Measurements from ENCODE around the gene PLEKHM3.

Gene PLEKHM3

GRCh38 chr2:207932106-207932505 is 93.2 kb downstream of the PLEKHM3 start:
- DNase-seq (ENCODE audit: low read depth, low spot score), result no peak
- no peak for TF ChIP-seq CTCF (IDR thresholded peaks at IDR 0.05; ENCODE audit: low read depth, low read length)
- in situ Hi-C loops (cut with HindIII; ENCODE audit: low sequenced_read_pairs), result no loop called here
- H3K4me3 ChIP-seq (ENCODE audit: low read depth, low read length), result no peak overlapping the region

DNA sequence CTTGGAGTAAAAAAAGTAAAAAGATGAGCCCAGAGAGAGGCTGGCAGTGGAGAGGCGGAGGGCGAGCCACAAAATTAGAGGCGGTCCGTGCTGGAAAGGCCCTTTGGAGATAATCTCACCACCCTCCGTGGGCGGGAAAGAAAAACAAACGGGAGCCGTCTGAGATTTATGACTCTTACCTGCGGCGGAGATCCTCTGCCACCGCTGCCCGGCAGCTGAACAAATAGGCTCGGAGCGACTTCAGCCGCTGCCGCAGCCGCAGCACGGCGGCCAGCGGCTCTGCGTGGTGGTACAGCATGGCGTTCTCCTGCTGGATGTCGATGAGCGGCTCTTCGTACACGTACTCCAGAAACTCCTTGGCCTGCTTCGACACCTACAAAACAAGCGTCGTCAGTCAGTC is 94.6 kb downstream of the PLEKHM3 start:
- no peak for DNase-seq (ENCODE audit: low read depth, low spot score)
- no peak for TF ChIP-seq CTCF (IDR thresholded peaks at IDR 0.05; ENCODE audit: low read depth, low read length)
- H3K4me3 ChIP-seq (ENCODE audit: low read depth, low read length), result no peak overlapping the region
- in situ Hi-C loops (cut with HindIII; ENCODE audit: low sequenced_read_pairs), result no loop called here

- TF ChIP-seq CTCF (IDR thresholded peaks at IDR 0.05; ENCODE audit: low read depth, low read length), result no peak
- in situ Hi-C loops (cut with HindIII; ENCODE audit: low sequenced_read_pairs), result no loop called here
- DNase-seq (ENCODE audit: low read depth, low spot score), result no peak
- H3K4me3 ChIP-seq (ENCODE audit: low read depth, low read length), result no peak overlapping the region
These were observed 95.4 kb downstream of the PLEKHM3 start for GRCh38 chr2:207929923-207930322.

DNA sequence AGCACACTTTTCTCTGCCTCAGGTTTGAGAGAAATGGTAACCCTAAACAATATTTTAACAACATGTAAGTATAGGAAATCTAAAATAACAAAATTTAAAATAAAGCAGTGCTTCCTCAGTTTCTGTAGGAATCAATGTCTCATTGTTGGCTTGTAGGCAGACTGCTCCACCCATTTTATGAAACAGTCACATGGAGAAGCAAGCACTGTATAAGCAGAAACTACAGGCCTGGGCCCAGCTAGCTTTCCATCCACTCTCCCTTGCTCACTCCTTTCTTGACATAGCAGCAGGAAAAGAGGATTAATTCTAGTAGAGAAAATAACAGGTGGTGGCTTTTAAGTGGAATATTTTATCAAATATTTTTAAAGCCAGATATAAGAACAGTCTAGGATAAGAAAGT is 97.2 kb downstream of the PLEKHM3 start:
- H3K4me3 ChIP-seq (ENCODE audit: low read depth, low read length), result no peak overlapping the region
- TF ChIP-seq CTCF (IDR thresholded peaks at IDR 0.05; ENCODE audit: low read depth, low read length), result no peak
- DNase-seq (ENCODE audit: low read depth, low spot score), result no peak
- in situ Hi-C loops (cut with HindIII; ENCODE audit: low sequenced_read_pairs), result no loop called here

DNA sequence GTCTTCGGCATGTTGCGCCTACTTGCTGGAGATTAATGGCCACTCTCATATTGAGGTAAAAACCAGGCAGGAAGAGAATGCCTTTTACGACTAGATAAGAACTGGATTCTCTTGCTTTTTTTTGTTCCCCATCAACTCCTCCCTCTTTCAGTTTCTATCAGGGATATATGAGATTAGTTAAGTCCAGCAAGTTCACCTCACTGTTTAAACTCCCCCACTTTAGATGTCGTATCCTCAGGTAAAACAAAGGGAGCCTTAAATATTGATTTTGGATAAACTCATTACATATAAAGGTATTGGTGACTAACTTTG is 98.4 kb downstream of the PLEKHM3 start:
- H3K4me3 ChIP-seq (ENCODE audit: low read depth, low read length), result no peak overlapping the region
- in situ Hi-C loops (cut with HindIII; ENCODE audit: low sequenced_read_pairs), result no loop called here
- TF ChIP-seq CTCF (IDR thresholded peaks at IDR 0.05; ENCODE audit: low read depth, low read length), result no peak
- no peak for DNase-seq (ENCODE audit: low read depth, low spot score)

DNA sequence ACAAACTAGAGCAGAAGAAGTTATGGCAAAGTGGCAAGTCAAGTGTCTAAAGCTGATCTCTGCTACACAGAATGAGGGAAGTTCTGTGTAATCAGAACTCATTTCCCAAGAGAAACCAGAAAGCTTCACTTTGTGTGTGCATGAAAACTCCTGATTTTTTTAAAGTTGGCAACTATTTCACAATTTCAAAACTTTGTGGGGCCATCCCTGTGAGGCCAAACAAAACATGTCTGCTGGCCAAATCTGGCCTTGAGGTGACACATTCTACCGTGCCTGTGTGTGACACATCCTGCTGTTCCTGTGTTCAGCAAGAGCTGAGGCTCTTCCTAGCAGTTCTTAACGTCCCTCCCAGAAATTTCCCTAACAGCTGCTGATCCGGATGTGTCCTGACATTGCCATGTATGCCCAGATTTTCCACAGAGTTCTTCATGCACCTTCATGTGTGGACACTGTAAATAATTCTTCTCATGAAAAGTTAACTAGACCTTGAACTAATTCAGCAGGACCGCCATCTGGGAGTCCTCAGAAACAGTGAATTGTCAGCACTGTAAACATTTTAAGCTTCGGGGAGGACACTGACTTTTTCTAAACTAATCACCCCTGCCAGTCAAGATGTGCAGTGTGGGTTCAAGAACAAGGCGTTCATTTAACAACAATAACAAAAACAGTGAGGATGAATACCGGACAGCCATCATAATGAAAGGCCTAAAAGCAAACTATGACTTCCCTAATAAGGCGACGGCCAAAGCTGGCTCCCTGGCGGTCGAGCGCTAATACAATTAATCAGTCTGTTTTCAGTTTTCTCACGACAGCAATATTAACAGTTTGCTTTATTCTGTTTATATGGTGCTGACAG is 99.0 kb downstream of the PLEKHM3 start:
- DNase-seq (ENCODE audit: low read depth, low spot score), result peak; percentile 52
- in situ Hi-C loops (cut with HindIII; ENCODE audit: low sequenced_read_pairs), result no loop called here
- no peak overlapping the region for H3K4me3 ChIP-seq (ENCODE audit: low read depth, low read length)

More for the DNA sequence above, 99.0 kb downstream of the PLEKHM3 start:
- no peak for TF ChIP-seq CTCF (IDR thresholded peaks at IDR 0.05; ENCODE audit: low read depth, low read length)

All from astrocyte of the spinal cord (primary cell).